ENCODE measurements around the gene LRRFIP2.
"Not testable (repeated sequence)": the region's sequence is repeated elsewhere in the genome, so short reads cannot be mapped to it uniquely, and the experiment has no call there.

LRRFIP2 gene

DNA sequence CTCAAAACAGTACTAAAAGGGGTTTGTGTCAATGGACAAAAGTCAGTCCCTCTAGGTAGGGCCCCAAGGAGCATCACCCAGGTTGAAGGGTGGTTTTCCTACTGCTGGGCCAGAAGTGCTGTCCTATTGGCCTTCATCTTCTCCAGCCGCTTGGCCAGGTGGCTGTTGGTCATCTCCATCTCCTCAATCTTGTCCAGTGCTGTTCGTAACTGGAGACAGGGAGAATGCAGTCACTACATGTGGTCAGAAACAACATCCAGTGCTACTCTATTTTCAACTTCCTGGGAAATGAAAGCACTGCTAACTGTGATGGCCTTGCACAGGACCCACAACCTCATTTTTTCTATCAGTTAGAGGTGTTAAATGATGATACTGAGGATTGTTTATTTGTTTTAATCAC is 120.6 kb downstream of the LRRFIP2 start:
- DNase-seq = no peak

DNA sequence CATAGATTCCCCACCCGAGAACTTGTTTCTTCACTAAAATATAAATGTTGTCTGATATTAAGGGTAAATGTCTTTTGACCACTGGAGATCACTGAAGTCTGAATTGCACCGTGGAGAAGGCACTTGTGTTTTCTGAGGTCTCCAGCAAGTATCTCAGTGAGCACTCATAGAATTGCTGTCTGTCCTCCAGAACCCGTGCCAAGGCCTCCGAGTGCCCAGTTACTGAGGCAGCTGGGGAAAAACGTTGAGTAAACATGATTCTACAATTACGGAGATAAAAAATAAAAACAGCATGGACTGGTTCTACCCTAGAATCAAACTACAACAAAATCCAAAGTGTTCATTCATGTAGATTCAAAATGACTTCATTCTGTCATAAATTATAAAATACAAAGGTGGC is 121.0 kb downstream of the LRRFIP2 start:
- DNase-seq = no peak

DNA sequence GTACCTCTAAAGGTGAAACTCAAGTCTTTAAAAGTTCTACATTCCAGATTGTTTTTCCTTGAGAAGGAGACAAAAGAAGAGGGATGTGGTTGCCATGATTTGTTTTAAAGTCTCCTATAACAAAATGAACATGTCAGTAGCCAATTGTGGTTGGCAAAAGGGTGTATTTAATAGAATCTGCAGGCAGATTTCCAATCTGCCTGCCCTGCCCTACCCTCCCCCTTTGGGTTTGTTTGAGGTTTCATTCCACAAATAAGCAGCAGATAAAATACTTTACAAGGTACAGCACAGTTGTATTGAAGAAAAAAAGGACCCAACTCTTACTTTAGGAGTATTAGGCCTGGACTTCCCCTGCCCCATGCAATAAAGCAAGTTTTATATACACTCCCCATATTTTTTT is 121.5 kb downstream of the LRRFIP2 start:
- no peak for DNase-seq

- no peak for DNase-seq
Observed at GRCh38 chr3:37050282-37050681, 124.1 kb downstream of the LRRFIP2 start.

DNA sequence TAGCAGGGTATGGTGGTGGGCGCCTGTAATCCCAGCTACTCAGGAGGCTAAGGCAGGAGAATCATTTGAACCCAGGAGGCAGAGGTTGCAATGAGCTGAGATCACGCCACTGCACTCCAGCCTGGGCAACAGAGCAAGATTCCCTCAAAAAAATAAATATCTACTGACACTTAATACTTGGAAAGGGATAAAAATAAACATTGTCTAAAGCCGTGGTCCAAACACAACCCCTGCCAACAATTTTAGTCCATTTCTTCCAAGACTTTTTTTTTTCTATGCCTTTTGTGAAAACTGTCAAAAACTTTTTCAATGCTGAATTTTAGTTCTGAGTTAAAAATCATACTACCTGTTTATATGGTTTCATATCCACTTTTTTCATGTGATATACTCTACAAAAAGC is 131.7 kb downstream of the LRRFIP2 start:
- DNase-seq = not testable (repeated sequence)

GRCh38 chr3:37041546-37042195 is 132.7 kb downstream of the LRRFIP2 start:
- DNase-seq = no peak

DNA sequence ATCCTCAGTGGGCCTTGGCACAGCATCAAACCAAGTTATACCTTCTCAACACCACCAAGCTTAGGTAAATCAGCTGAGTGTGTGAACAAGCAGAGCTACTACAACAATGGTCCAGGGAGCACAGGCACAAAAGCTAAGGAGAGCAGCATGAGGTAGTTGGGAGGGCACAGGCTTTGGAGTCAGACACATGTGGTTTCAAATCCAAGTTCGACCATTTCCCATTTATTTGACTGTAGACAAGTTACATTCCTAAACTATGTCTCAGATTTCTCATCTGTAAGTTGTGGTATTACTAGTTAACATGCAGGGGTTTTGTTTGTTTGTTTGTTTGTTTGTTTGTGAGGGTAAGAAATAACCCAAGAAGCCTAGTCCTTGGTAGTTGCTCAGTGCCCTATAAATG is 134.2 kb downstream of the LRRFIP2 start:
- DNase-seq = no peak

DNA sequence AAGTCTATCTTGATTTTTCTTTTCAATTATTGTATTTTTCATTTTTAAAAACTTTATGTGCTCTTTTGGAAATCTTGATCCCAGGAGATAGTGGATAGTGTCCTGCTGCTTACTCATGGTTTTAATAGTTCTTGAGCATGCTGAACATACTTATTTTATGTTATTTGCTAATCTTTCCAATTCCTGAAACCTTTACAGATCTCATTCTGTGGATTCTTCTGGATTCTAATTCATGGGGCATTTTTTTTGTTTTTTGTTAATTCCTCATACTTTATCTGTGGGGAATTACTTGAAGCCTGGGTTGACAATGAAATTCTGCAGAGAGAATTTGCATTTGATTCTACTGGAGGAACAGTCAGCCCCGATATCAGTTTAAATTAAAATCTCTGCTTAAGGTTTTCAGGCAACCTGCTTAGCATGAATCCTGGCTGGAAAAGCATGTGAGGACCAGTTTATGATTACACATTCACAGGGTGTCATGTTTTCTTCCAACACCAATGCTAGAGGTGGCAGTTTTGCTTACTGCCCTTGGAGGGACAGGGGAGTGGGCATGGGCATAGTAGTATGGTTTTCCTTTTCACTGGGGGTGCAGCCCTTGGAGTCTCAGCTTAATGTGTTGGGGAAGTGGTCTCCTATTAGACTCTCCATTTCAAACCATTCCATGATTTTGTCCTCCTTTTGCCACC is 135.1 kb downstream of the LRRFIP2 start:
- DNase-seq = no peak

DNA sequence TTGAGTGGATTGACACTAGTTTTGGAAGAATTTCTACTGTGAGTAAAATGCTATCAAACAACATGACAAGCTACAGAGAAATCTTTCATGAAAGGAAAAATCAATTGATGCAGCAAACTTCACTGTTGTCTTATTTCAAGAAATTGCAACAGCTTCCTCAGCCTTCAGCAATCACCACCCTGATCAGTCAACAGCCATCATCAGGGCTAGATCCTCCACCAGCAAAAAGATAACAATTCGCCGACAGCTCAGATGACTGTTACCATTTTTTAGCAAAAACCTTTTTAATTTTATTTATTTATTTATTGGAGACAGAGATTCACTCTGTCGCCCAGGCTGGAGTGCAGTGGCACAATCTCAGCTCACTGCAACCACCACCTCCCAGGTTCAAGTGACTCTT is 137.0 kb downstream of the LRRFIP2 start:
- no peak for DNase-seq

DNA sequence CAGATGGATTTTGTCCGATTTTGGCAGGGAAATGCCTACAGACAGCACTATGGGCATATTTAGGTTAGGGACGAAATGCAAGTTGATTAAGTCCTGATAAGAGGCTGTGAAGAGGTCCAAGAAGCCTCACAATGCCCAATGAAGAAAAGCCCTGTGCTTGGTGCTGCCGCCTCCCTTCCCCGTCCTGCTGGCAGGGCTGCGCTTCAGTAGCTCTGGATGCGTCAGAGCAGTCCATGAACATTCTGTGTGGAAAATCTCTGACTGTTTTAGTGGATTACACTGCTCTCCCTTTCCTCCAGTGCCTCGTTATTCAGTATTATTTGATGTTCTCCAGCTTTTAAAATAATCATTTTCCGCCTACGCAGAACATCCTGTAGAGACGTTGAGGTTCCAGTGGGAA is 141.4 kb downstream of the LRRFIP2 start:
- DNase-seq = no peak

- no peak for DNase-seq
Observed at GRCh38 chr3:37031096-37031682, 143.2 kb downstream of the LRRFIP2 start.

GRCh38 chr3:37030588-37030987 is 143.8 kb downstream of the LRRFIP2 start:
- DNase-seq = no peak

DNA sequence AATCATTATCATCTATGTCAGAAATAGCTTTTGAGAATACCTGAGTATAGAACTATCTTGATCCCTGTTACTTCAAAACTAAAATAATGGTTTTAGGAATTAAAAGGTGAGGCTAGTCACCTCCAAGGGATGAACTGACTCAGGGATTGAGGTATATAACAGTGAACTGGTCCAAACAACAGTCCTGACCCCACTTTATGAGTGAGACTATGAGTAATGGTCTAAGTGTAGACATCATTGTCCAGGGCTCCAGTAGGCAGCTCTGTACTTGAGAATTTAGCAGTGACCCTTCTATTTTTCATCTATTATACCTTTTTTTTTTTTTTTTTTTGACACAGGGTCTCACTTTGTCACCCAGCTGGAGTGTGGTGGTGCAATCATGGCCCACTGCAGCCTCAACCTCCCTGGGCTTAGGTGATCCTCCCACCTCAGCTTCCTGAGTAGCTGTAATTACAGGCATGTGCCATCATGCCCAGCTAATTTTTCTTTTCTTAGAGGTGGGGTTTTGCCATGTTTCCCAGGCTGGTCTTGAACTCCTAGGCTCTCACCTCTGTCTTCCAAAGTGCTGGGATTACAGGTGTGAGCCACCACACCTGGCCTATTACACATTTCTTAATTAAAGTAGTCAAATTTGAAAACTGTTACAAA is 144.7 kb downstream of the LRRFIP2 start:
- no peak for DNase-seq

- DNase-seq = no peak
Observed at GRCh38 chr3:37029111-37029510, 145.3 kb downstream of the LRRFIP2 start.

- no peak for DNase-seq
Observed at GRCh38 chr3:37028329-37028728, 146.1 kb downstream of the LRRFIP2 start.

GRCh38 chr3:37026851-37027250 is 147.5 kb downstream of the LRRFIP2 start:
- no peak for DNase-seq

GRCh38 chr3:37025561-37026335 is 148.6 kb downstream of the LRRFIP2 start:
- no peak for DNase-seq

DNA sequence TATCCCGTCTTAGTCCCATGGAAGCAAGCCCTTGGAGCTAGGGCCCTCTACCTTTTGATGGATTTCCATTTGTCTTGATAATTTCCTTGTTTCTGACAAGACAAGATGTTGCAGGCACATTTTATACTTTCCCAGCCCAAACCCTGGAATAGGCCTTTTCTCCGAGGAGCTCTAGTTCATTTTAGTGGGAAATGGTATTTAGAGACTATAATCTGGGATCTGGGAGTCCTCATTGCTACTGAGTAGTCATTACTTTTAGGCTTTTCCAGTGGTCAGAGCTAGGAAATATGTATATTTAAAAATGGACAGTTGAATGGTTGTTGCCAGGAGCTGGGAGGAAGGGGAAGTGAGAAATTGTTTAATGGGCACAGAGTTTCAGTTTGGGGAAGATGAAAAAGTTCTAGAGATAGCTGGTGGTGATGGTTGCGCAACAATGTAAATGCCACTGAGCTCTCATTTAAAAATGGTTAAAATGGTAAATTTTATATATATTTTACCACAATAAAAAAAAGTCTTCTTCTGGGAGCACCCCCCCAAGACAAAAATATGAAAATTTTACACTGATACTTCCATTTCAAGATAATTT is 149.5 kb downstream of the LRRFIP2 start:
- DNase-seq = no peak

DNA sequence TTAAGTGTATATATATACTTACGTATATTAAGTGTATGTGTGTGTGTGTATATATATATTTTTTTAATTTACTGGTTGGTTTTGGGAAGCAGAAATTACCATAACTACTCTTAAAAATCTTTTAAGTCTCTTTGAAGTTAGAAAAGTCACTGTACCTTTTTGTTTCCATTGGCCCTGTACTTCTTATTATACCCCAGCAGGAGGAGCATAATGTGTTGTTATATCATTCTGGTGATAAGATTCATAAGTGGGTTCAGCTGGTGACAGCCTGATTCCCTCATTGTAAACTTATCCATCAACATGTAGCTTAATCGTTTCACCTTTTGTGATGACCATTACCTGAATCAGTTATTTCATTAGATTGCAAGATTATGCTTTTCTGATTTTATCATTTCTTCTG is 150.3 kb downstream of the LRRFIP2 start:
- no peak for DNase-seq

DNA sequence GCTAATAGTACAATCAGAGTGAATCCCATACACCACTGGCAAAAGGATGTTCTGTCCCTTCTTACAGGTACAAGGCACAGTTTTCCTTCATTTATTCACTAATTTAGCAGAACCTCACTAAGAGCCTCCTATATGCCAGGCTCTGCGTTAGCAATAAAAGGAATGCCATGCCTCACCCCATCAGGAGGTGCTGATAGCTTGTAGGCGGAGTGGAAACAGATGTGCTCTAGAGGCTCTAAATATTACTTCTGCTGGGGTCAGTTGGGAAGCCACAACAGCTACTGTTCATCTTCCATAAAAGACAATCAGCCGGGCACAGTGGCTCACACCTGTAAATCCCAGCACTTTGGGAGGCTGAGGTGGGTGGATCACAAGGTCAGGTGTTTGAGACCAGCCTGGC is 156.7 kb downstream of the LRRFIP2 start:
- no peak for DNase-seq

DNA sequence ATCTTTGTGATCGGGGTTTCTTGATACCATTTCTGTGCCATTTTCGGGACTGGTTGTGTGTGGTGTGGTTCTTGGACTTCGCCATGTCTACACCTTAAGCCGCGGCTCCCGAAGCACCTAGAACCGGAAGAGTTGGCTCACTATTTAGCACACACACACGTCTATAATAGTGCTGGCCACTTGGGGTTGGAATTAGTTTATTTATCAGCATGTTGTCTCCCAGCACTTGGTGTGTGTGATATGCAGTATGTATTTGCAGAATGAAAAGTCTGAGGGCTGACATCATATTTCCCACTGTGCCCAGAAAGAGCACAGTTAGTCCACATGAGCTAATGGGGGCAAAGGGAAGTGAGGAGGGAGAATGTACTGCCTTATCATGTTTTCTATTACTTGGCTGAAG is 157.5 kb downstream of the LRRFIP2 start:
- DNase-seq = no peak

DNA sequence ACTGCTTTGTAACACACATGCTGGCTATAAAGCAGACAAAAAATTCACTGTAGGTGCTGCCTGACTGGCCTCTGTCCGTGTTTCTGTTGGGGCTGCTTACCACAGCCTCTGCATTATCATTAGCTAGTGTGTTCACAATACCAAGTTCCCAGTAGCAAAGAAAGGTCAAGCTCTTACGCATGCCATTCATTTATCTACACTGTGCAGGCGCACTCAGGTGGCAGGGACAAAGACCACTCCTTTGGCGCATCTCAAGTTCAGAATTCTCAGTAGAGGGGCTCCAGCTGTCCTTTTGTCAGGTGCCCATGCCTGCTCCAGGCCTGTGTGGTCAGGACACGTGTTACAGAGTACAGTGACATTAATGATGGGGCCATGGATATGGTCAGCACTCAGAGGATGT is 158.7 kb downstream of the LRRFIP2 start:
- no peak for DNase-seq

- no peak for DNase-seq
Observed at GRCh38 chr3:37014620-37015019, 159.8 kb downstream of the LRRFIP2 start.
